H1 (cell line): ENCODE data around the gene CFAP210. TPM values are rescaled to one million over a fixed set of nuclear protein-coding genes. Genes with fewer than 3 reads are reported as not detected.
A peak's percentile ranks its signal among the peaks of the same experiment; 100 is the strongest.

Experiments
- CHD7 ChIP-seq: fragments of 300-600 bp; sonication (generic); IDR thresholded peaks from 2 replicates; pipeline ENCODE4 v1.7.1; 2012; ENCODE audit warnings: low read length, moderate library complexity, mild to moderate bottlenecking, inconsistent platforms; ENCODE audit not compliant: insufficient replicate concordance
- FOSL1 ChIP-seq: IDR thresholded peaks from 2 replicates; pipeline ENCODE4 v1.6.1; 2011; ENCODE audit warnings: mild to moderate bottlenecking, low read depth, low read length, moderate library complexity; ENCODE audit not compliant: insufficient read depth
- KDM1A ChIP-seq: fragments of 200-600, 300-600 bp; sonication (generic); IDR thresholded peaks from 2 replicates; pipeline ENCODE4 v1.7.1; 2016; ENCODE audit warnings: mild to moderate bottlenecking, low read length, borderline replicate concordance
- NRF1 ChIP-seq: IDR thresholded peaks from 2 replicates; pipeline ENCODE4 v1.6.1; 2011; ENCODE audit warnings: mild to moderate bottlenecking, low read depth, low read length, improper control_type of control experiment
- SIN3A ChIP-seq, 2 experiments: IDR thresholded peaks in 1 of 2; conservative IDR thresholded peaks in 1 of 2; 2 replicates each; pipeline ENCODE4 v1.6.1; 2011 to 2012; ENCODE audit warnings: low read length in 2 of 2, improper control_type of control experiment in 1 of 2, low read depth in 1 of 2, mild to moderate bottlenecking in 1 of 2
- SP4 ChIP-seq: IDR thresholded peaks from 2 replicates; pipeline ENCODE4 v1.6.1; 2012; ENCODE audit warnings: low read length, inconsistent platforms
- SUZ12 ChIP-seq: fragments of 200-600 bp; sonication (generic); IDR thresholded peaks from 2 replicates; pipeline ENCODE4 v1.6.1; 2012; ENCODE audit warnings: mild to moderate bottlenecking, inconsistent platforms, low read length, moderate library complexity, mixed read lengths
- ZNF274 ChIP-seq: IDR thresholded peaks from 2 replicates; pipeline ENCODE4 v1.7.0; 2012; ENCODE audit warnings: low read length, borderline replicate concordance; ENCODE audit errors: extremely low read depth
- polyA plus RNA-seq, 7 experiments: library from polyadenylated mRNA; depleted of rRNA in 3 of 7; stranded (reverse) in 5 of 7; unstranded in 2 of 7; fragments of >200 nt in 5 of 7; fragments of 200-250 nt in 2 of 7; gene quantifications; 1 replicate in 5 of 7; 2 replicates in 1 of 7; 4 replicates in 1 of 7; pipeline versions ENCODE4 v1.2.1 to v1.2.3, GENCODE V29; 2011 to 2013; ENCODE audit warnings: missing spikeins in 2 of 7, mixed read lengths in 2 of 7
- total RNA-seq: library from RNA; stranded (reverse); fragmentation: NEBNext Ultra II Directional; extraction: Animal tissue kit (Norgen Biotek cat#: 25700); gene quantifications from 2 replicates; pipeline ENCODE4 v1.2.1, GENCODE V29; 2021
- TF ChIP-seq, protein P1 (sequence below): IDR thresholded peaks from 2 replicates; pipeline ENCODE4 v1.6.1; 2011; ENCODE audit warnings: low read length, improper control_type of control experiment

The CFAP210 gene
- total and polyA plus RNA-seq, 2 of the 8 experiments (the other 6 are each of a cell fraction or from before 2014, with no cell fraction given) = 0.06 to 0.37 TPM

- TF ChIP-seq SP4 = no peak
- peak in 1 of 2 experiments; percentile 27; a peak in 1 of 4 replicates for TF ChIP-seq SIN3A (conservative IDR thresholded peaks at IDR 0.05 in 1 of 2, IDR thresholded peaks at IDR 0.05 in 1 of 2; ENCODE audit: low read depth in 1 of 2, low read length in 2 of 2)
- TF ChIP-seq NRF1 = no peak
- no peak for TF ChIP-seq CHD7
- 0 out of 2 replicates have a peak, but pooled peaks have one; percentile 32 for TF ChIP-seq KDM1A
- TF ChIP-seq FOSL1 = no peak
- TF ChIP-seq SUZ12 = no peak
- TF ChIP-seq ZNF274 = no peak
- TF ChIP-seq, protein P1, sequence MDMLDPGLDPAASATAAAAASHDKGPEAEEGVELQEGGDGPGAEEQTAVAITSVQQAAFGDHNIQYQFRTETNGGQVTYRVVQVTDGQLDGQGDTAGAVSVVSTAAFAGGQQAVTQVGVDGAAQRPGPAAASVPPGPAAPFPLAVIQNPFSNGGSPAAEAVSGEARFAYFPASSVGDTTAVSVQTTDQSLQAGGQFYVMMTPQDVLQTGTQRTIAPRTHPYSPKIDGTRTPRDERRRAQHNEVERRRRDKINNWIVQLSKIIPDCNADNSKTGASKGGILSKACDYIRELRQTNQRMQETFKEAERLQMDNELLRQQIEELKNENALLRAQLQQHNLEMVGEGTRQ = no peak
Observed at GRCh38 chr2:169734169-169734847, 40.1 kb upstream of the CFAP210 start (continued).
